Keratinocyte (primary cell): ENCODE data around the gene STPG2. TPM values are rescaled to one million over a fixed set of nuclear protein-coding genes. Genes with fewer than 3 reads are reported as not detected.

Source experiments
- DNase-seq: peaks from one replicate; pipeline ENCODE4 v3.0.0-alpha.2; 2011; ENCODE audit warnings: low read depth, missing footprints, low spot score
- FAIRE-seq: peaks from 2 replicates; lab custom pipeline; 2011; peaks lifted over from hg19 to GRCh38; lab: Jason Lieb, UNC
- H2AFZ ChIP-seq: 2 replicates; pipeline ENCODE4 v1.6.0; 2012; ENCODE audit warnings: low read length, control low read depth, inconsistent platforms; ENCODE audit not compliant: control insufficient read depth
- H3K27ac ChIP-seq: 2 replicates; pipeline ENCODE4 v1.5.1; 2011; ENCODE audit warnings: low read length; ENCODE audit not compliant: control insufficient read depth, insufficient read depth
- H3K27me3 ChIP-seq: 3 replicates; pipeline ENCODE4 v1.6.0; 2011; ENCODE audit warnings: low read length; ENCODE audit not compliant: control insufficient read depth, insufficient read depth; ENCODE audit errors: extremely low read depth
- H3K36me3 ChIP-seq, 2 experiments: 2 replicates in 1 of 2; 3 replicates in 1 of 2; pipeline ENCODE4 v1.5.1; 2011; ENCODE audit warnings: low read length in 2 of 2, mild to moderate bottlenecking in 1 of 2; ENCODE audit not compliant: control insufficient read depth in 2 of 2, insufficient read depth in 2 of 2; ENCODE audit errors: extremely low read depth in 1 of 2
- H3K4me1 ChIP-seq: 3 replicates; pipeline ENCODE4 v1.5.1; 2011; ENCODE audit warnings: low read length; ENCODE audit not compliant: control insufficient read depth, insufficient read depth; ENCODE audit errors: extremely low read depth
- H3K4me2 ChIP-seq: 3 replicates; pipeline ENCODE4 v1.6.0; 2011; ENCODE audit warnings: low read depth, low read length; ENCODE audit not compliant: control insufficient read depth, insufficient read depth; ENCODE audit errors: extremely low read depth
- H3K4me3 ChIP-seq, 3 experiments: fragments of 200-600 bp in 1 of 3; sonication (generic) in 1 of 3; 2 replicates in 2 of 3; 3 replicates in 1 of 3; pipeline ENCODE4 v1.5.1; 2011 to 2016; ENCODE audit warnings: low read length in 3 of 3, mild to moderate bottlenecking in 3 of 3, control low read depth in 2 of 3, inconsistent platforms in 1 of 3, low read depth in 1 of 3, mixed read lengths in 1 of 3, mixed run types in 1 of 3, moderate library complexity in 1 of 3; ENCODE audit not compliant: control insufficient read depth in 2 of 3, insufficient read depth in 2 of 3; ENCODE audit errors: extremely low read depth in 1 of 3
- H3K79me2 ChIP-seq: 2 replicates; pipeline ENCODE4 v1.6.0; 2012; ENCODE audit warnings: low read length; ENCODE audit not compliant: control insufficient read depth, insufficient read depth
- H3K9ac ChIP-seq: 3 replicates; pipeline ENCODE4 v1.6.0; 2011; ENCODE audit warnings: low read length; ENCODE audit not compliant: control insufficient read depth, insufficient read depth; ENCODE audit errors: extremely low read depth
- H3K9me1 ChIP-seq: 3 replicates; pipeline ENCODE4 v1.6.0; 2011; ENCODE audit warnings: low read length; ENCODE audit not compliant: control insufficient read depth, insufficient read depth; ENCODE audit errors: extremely low read depth
- H3K9me3 ChIP-seq: 2 replicates; pipeline ENCODE4 v1.5.1; 2012; ENCODE audit warnings: low read depth, low read length; ENCODE audit not compliant: control insufficient read depth
- H4K20me1 ChIP-seq: 3 replicates; pipeline ENCODE4 v1.6.0; 2011; ENCODE audit warnings: low read length; ENCODE audit not compliant: control insufficient read depth, insufficient read depth; ENCODE audit errors: extremely low read depth
- EZH2 ChIP-seq: IDR thresholded peaks from one replicate; pipeline ENCODE4 v1.6.1; 2012; ENCODE audit warnings: inconsistent platforms, mild to moderate bottlenecking, low read length, moderate library complexity
- dilution Hi-C: fragments of 300-500 bp; cut with MboI; formaldehyde crosslinking; loops from one replicate; pipeline ENCODE4 v1.7.0; 2020; ENCODE audit warnings: low sequenced_read_pairs; ENCODE audit not compliant: extremely low pct_ligation_motif_present
- polyA plus RNA-seq, 5 experiments: library from polyadenylated mRNA; depleted of rRNA in 3 of 5; stranded (reverse) in 3 of 5; stranded (forward) in 1 of 5; unstranded in 1 of 5; fragments of >200 nt; gene quantifications; 1 replicate in 1 of 5; 2 replicates in 3 of 5; 3 replicates in 1 of 5; pipeline versions ENCODE4 v1.2.1 to v1.2.3, GENCODE V29; 2011 to 2012; ENCODE audit warnings: missing spikeins in 2 of 5, low read depth in 1 of 5, low replicate concordance in 1 of 5
- TF ChIP-seq, protein P1 (sequence below), 3 experiments: IDR thresholded peaks in 1 of 3; conservative IDR thresholded peaks in 1 of 3; optimal IDR thresholded peaks in 1 of 3; 2 replicates in 2 of 3; 3 replicates in 1 of 3; pipeline versions ENCODE3 to v1.5.1; 2011; ENCODE audit warnings: low read length in 3 of 3, mild to moderate bottlenecking in 3 of 3, moderate library complexity in 2 of 3, control low read depth in 1 of 3, inconsistent platforms in 1 of 3; ENCODE audit not compliant: insufficient read depth in 2 of 3; ENCODE audit errors: extremely low read depth in 1 of 3

The STPG2 gene
- polyA plus RNA-seq, 1 donor (not counting 4 experiments of a cell fraction or from before 2014, with no cell fraction given): 0.07 TPM

DNA sequence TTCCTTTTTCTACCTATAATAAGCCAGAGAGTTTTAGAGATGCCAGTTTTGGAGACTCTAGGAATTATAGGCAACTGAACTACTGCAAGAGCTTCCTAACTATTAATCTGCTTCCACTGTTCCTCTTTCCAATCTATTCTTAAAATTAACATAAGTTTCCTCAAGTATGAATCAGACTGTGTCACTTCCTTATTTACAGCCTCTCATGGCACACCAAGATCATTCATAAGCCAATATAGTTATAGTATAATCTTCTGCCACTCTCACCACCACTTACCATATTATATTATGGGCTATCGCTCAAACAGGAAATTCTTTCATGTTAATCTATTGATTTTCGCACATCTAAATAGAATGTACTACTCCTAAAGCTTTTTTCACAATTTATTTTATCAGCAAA, 383.5 kb downstream of the STPG2 start:
- Histone ChIP-seq H3K36me3 (no peaks in the 10 kb centered on the region), H3K4me2 (no peak overlapping the region), H3K4me1 (no peaks in the 10 kb centered on the region), H3K9me1 (no peaks in the 10 kb centered on the region), H3K9ac (no peak overlapping the region), H3K4me3 (no peak overlapping the region), H3K27ac (no peak overlapping the region), H3K27me3 (no peaks in the 10 kb centered on the region), H3K9me3 (no peaks in the 10 kb centered on the region), H3K79me2 (no peaks in the 10 kb centered on the region), H4K20me1 (no peaks in the 10 kb centered on the region), H2AFZ (no peak overlapping the region)
- FAIRE-seq (no peak), DNase-seq (no peak)
- TF ChIP-seq, protein P1, sequence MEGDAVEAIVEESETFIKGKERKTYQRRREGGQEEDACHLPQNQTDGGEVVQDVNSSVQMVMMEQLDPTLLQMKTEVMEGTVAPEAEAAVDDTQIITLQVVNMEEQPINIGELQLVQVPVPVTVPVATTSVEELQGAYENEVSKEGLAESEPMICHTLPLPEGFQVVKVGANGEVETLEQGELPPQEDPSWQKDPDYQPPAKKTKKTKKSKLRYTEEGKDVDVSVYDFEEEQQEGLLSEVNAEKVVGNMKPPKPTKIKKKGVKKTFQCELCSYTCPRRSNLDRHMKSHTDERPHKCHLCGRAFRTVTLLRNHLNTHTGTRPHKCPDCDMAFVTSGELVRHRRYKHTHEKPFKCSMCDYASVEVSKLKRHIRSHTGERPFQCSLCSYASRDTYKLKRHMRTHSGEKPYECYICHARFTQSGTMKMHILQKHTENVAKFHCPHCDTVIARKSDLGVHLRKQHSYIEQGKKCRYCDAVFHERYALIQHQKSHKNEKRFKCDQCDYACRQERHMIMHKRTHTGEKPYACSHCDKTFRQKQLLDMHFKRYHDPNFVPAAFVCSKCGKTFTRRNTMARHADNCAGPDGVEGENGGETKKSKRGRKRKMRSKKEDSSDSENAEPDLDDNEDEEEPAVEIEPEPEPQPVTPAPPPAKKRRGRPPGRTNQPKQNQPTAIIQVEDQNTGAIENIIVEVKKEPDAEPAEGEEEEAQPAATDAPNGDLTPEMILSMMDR (optimal IDR thresholded peaks at IDR 0.05 in 1 of 3, IDR thresholded peaks at IDR 0.05 in 1 of 3, conservative IDR thresholded peaks at IDR 0.05 in 1 of 3; ENCODE audit: extremely low read depth in 1 of 3, insufficient read depth in 2 of 3, low read length in 3 of 3): no peak
- TF ChIP-seq EZH2: no peak
- dilution Hi-C loops: no loop called here

DNA sequence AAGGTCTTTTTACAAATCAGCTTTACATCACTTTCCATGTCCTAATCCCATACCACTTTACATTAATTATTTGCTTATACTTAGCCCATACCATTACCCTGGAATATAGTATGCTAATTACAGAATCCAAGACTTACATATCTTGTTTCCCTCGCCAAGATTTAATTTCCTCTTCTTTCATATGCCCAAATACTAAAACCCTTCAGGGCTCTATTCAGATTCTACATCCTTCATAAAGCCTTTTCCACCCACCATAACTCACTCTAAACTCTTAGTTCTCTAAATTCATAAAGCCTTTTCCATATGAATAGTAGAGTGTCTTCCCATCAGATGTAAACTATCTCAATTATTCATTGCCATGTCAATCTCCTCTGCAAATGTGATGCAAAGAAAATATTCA, 390.7 kb downstream of the STPG2 start:
- TF ChIP-seq, protein P1 (optimal IDR thresholded peaks at IDR 0.05 in 1 of 3, IDR thresholded peaks at IDR 0.05 in 1 of 3, conservative IDR thresholded peaks at IDR 0.05 in 1 of 3; ENCODE audit: extremely low read depth in 1 of 3, insufficient read depth in 2 of 3, low read length in 3 of 3): no peak
- no peak for TF ChIP-seq EZH2
- Histone ChIP-seq H3K27ac (no peak overlapping the region), H3K9me3 (no peaks in the 10 kb centered on the region), H3K4me2 (no peak overlapping the region), H3K36me3 (no peaks in the 10 kb centered on the region), H3K4me3 (no peak overlapping the region), H4K20me1 (no peaks in the 10 kb centered on the region), H3K4me1 (no peaks in the 10 kb centered on the region), H3K9ac (no peak overlapping the region), H3K9me1 (no peaks in the 10 kb centered on the region), H3K79me2 (no peaks in the 10 kb centered on the region), H3K27me3 (no peaks in the 10 kb centered on the region), H2AFZ (no peak overlapping the region)
- DNase-seq (no peak), FAIRE-seq (no peak)
- dilution Hi-C loops: no loop called here
